Astrocyte (in vitro differentiated cells and primary cell): ENCODE results near the gene DNAAF1.
"Not testable (repeated sequence)": the region's sequence is repeated elsewhere in the genome, so short reads cannot be mapped to it uniquely, and the experiment has no call there.

Experiments
- CTCF ChIP-seq: IDR thresholded peaks from 2 replicates; pipeline ENCODE4 v1.5.1; 2011; ENCODE audit warnings: low read depth, mild to moderate bottlenecking, inconsistent platforms, low read length, moderate library complexity; ENCODE audit not compliant: insufficient read depth
- EZH2 ChIP-seq: IDR thresholded peaks from 2 replicates; pipeline ENCODE4 v1.6.1; 2012; ENCODE audit warnings: mild to moderate bottlenecking, low read length, inconsistent platforms; ENCODE audit not compliant: insufficient read depth

GRCh38 chr16:84205123-84205522 lies 60.0 kb downstream of the DNAAF1 start:
- not testable (repeated sequence) for TF ChIP-seq CTCF, EZH2
